IMR-90 (cell line): Measurements from ENCODE around the gene PPP6R3. TPM values are rescaled to one million over a fixed set of nuclear protein-coding genes. Genes with fewer than 3 reads are reported as not detected.

ENCODE experiments used
- ATAC-seq: fragments of 200-7000 bp; cut with Tn5 transposase; 2 replicates; pipeline ENCODE4 v1.9.1; 2020; ENCODE audit warnings: low read depth, mild to moderate bottlenecking, moderate library complexity
- BruUV-seq: library from RNA; stranded (reverse); fragments of 400-500 nt; replicated peaks from 2 replicates; lab custom pipeline; 2021; lab: Mats Ljungman, UMichigan
- CTCF ChIA-PET: fragments of 300-600 bp; formaldehyde crosslinking; extraction: SDS; loops from one replicate; lab custom pipeline; 2021; ENCODE audit warnings: antibody characterized with exemption; lab: Yijun Ruan, JAX
- POLR2A ChIA-PET: fragments of 300-600 bp; sonication (Branson Sonifier 250); formaldehyde crosslinking; loops from one replicate; lab custom pipeline; 2022; ENCODE audit warnings: antibody characterized with exemption; ENCODE audit not compliant: unreplicated experiment; lab: Charles Lee
- DNase-seq: peaks from one replicate; pipeline ENCODE4 v3.0.0; 2013
- H2AFZ ChIP-seq: replicated peaks from 2 replicates; pipeline ENCODE3; 2013; ENCODE audit warnings: low read length, mild to moderate bottlenecking; ENCODE audit not compliant: poor library complexity
- H2AK5ac ChIP-seq: 2 replicates; pipeline ENCODE4 v1.6.1; 2013; ENCODE audit warnings: low read depth, low read length, inconsistent platforms
- H2AK9ac ChIP-seq: replicated peaks from 2 replicates; pipeline ENCODE3; 2013; ENCODE audit warnings: mild to moderate bottlenecking, low read depth, low read length, moderate library complexity; ENCODE audit not compliant: poor library complexity
- H2BK120ac ChIP-seq: 2 replicates; pipeline ENCODE4 v1.6.1; 2013; ENCODE audit warnings: low read depth, low read length, inconsistent platforms
- H2BK15ac ChIP-seq: 3 replicates; pipeline ENCODE4 v1.6.1; 2013; ENCODE audit warnings: low read depth, low read length, inconsistent platforms
- H2BK20ac ChIP-seq: 2 replicates; pipeline ENCODE4 v1.6.1; 2013; ENCODE audit warnings: low read depth, mild to moderate bottlenecking, inconsistent platforms, low read length, moderate library complexity
- H2BK5ac ChIP-seq: 2 replicates; pipeline ENCODE4 v1.6.1; 2013; ENCODE audit warnings: mild to moderate bottlenecking, low read depth, low read length, inconsistent platforms; ENCODE audit not compliant: poor library complexity, severe bottlenecking
- H3K14ac ChIP-seq: replicated peaks from 2 replicates; pipeline ENCODE4 v1.6.1; 2013; ENCODE audit warnings: low read depth, low read length, inconsistent platforms
- H3K18ac ChIP-seq: 2 replicates; pipeline ENCODE4 v1.6.1; 2013; ENCODE audit warnings: low read depth, low read length, control low read depth
- H3K23ac ChIP-seq: 2 replicates; pipeline ENCODE4 v1.6.1; 2013; ENCODE audit warnings: low read depth, low read length, inconsistent platforms
- H3K27ac ChIP-seq: 2 replicates; pipeline ENCODE4 v1.5.1; 2013; ENCODE audit warnings: mild to moderate bottlenecking, control low read depth, low read length; ENCODE audit not compliant: insufficient read depth
- H3K27me3 ChIP-seq: 2 replicates; pipeline ENCODE4 v1.6.1; 2013; ENCODE audit warnings: low read length; ENCODE audit not compliant: control insufficient read depth, insufficient read depth
- H3K36me3 ChIP-seq: 2 replicates; pipeline ENCODE4 v1.6.1; 2013; ENCODE audit warnings: low read length, mixed read lengths; ENCODE audit not compliant: control insufficient read depth, insufficient read depth
- H3K4ac ChIP-seq: 2 replicates; pipeline ENCODE4 v1.6.1; 2013; ENCODE audit warnings: low read depth, low read length, inconsistent platforms
- H3K4me1 ChIP-seq: 2 replicates; pipeline ENCODE4 v1.6.1; 2013; ENCODE audit warnings: low read length, mixed read lengths; ENCODE audit not compliant: control insufficient read depth, insufficient read depth
- H3K4me2 ChIP-seq: 2 replicates; pipeline ENCODE4 v1.6.1; 2013; ENCODE audit warnings: low read depth, mild to moderate bottlenecking, control low read depth, low read length, moderate library complexity
- H3K4me3 ChIP-seq: 2 replicates; pipeline ENCODE4 v1.5.1; 2013; ENCODE audit warnings: low read depth, mild to moderate bottlenecking, control low read depth, low read length, moderate library complexity; ENCODE audit not compliant: insufficient read depth
- H3K56ac ChIP-seq: 2 replicates; pipeline ENCODE4 v1.6.1; 2013; ENCODE audit warnings: low read length, inconsistent platforms; ENCODE audit not compliant: insufficient read depth; ENCODE audit errors: extremely low read depth
- H3K79me1 ChIP-seq, 2 experiments: 2 replicates each; pipeline ENCODE4 v1.6.1; 2013; ENCODE audit warnings: low read length in 2 of 2, inconsistent platforms in 1 of 2, low read depth in 1 of 2
- H3K9ac ChIP-seq: 2 replicates; pipeline ENCODE4 v1.6.1; 2013; ENCODE audit warnings: low read depth, low read length, control low read depth
- H3K9me1 ChIP-seq: 2 replicates; pipeline ENCODE4 v1.6.1; 2013; ENCODE audit warnings: low read length, inconsistent platforms; ENCODE audit not compliant: insufficient read depth
- H3K9me3 ChIP-seq: 2 replicates; pipeline ENCODE4 v1.6.1; 2013; ENCODE audit warnings: low read length; ENCODE audit not compliant: control insufficient read depth, insufficient read depth
- H4K20me1 ChIP-seq: 2 replicates; pipeline ENCODE4 v1.6.1; 2013; ENCODE audit warnings: low read length, inconsistent platforms; ENCODE audit not compliant: insufficient read depth
- H4K5ac ChIP-seq: 2 replicates; pipeline ENCODE4 v1.6.1; 2013; ENCODE audit warnings: mild to moderate bottlenecking, low read depth, low read length, control low read depth
- H4K8ac ChIP-seq, 2 experiments: 2 replicates each; pipeline ENCODE4 v1.6.1; 2013; ENCODE audit warnings: low read depth in 2 of 2, low read length in 2 of 2, control low read depth in 1 of 2, inconsistent platforms in 1 of 2
- H4K91ac ChIP-seq: 2 replicates; pipeline ENCODE4 v1.6.1; 2013; ENCODE audit warnings: low read depth, low read length, inconsistent platforms; ENCODE audit not compliant: insufficient read depth
- BHLHE40 ChIP-seq: fragments of 150-350 bp; IDR thresholded peaks from 2 replicates; pipeline ENCODE4 v1.6.1; 2016; ENCODE audit warnings: mild to moderate bottlenecking, low read depth, low read length
- CEBPB ChIP-seq: IDR thresholded peaks from 2 replicates; pipeline ENCODE4 v1.6.1; 2012; ENCODE audit warnings: low read depth, low read length, improper control_type of control experiment
- CHD1 ChIP-seq: IDR thresholded peaks from 2 replicates; pipeline ENCODE4 v1.6.1; 2012; ENCODE audit warnings: low read depth, low read length, improper control_type of control experiment
- ELK1 ChIP-seq: fragments of 150-350 bp; IDR thresholded peaks from 2 replicates; pipeline ENCODE4 v1.6.1; 2016; ENCODE audit warnings: low read depth, mild to moderate bottlenecking, low read length, moderate library complexity, borderline replicate concordance
- FOS ChIP-seq: fragments of 150-350 bp; IDR thresholded peaks from 2 replicates; pipeline ENCODE4 v1.6.1; 2016; ENCODE audit warnings: low read depth, low read length
- MAFK ChIP-seq: IDR thresholded peaks from 2 replicates; pipeline ENCODE4 v1.6.1; 2012; ENCODE audit warnings: low read depth, low read length, improper control_type of control experiment
- MAZ ChIP-seq: IDR thresholded peaks from 2 replicates; pipeline ENCODE4 v1.6.1; 2012; ENCODE audit warnings: low read depth, mild to moderate bottlenecking, low read length, improper control_type of control experiment, moderate library complexity, borderline replicate concordance
- MXI1 ChIP-seq: IDR thresholded peaks from 2 replicates; pipeline ENCODE4 v1.6.1; 2012; ENCODE audit warnings: low read depth, mild to moderate bottlenecking, low read length, moderate library complexity, borderline replicate concordance
- NFE2L2 ChIP-seq: fragments of 150-350 bp; IDR thresholded peaks from 2 replicates; pipeline ENCODE4 v1.6.1; 2016; ENCODE audit warnings: low read depth, mild to moderate bottlenecking, low read length
- RCOR1 ChIP-seq: IDR thresholded peaks from 2 replicates; pipeline ENCODE4 v1.6.1; 2012; ENCODE audit warnings: mild to moderate bottlenecking, low read length, improper control_type of control experiment; ENCODE audit not compliant: insufficient replicate concordance
- SMC3 ChIP-seq: fragments of 150-350 bp; IDR thresholded peaks from 2 replicates; pipeline ENCODE4 v1.6.1; 2016; ENCODE audit warnings: low read depth, mild to moderate bottlenecking, antibody characterized with exemption, low read length, moderate library complexity
- USF2 ChIP-seq: fragments of 150-350 bp; IDR thresholded peaks from 2 replicates; pipeline ENCODE4 v1.6.1; 2017; ENCODE audit warnings: mild to moderate bottlenecking, antibody characterized with exemption, low read length, low read depth
- WGBS, 2 experiments: methylation state at CpG; one replicate each; pipeline versions ENCODE4 v1.1.5 to v1.1.7; 2013; ENCODE audit warnings: missing lambda C conversion rate in 2 of 2; ENCODE audit not compliant: insufficient read length in 1 of 2; ENCODE audit errors: extremely low coverage in 2 of 2; 5-methylcytosine and 5-hydroxymethylcytosine counted together
- dilution Hi-C: fragments of 300-500 bp; cut with HindIII; formaldehyde crosslinking; loops from one replicate; pipeline ENCODE4 v1.14.3; 2018; ENCODE audit warnings: low sequenced_read_pairs; ENCODE audit not compliant: unreplicated experiment
- in situ Hi-C: fragments of 300-500 bp; cut with MboI; formaldehyde crosslinking; loops from 3 replicates; pipeline ENCODE4 v1.14.3; 2019; ENCODE audit warnings: low sequenced_read_pairs, inconsistent platforms, mixed read lengths
- intact Hi-C: fragments of 100-400 bp; cut with micrococcal nuclease; formaldehyde crosslinking; loops from 2 replicates; pipeline ENCODE4 v1.10.0; 2022
- polyA plus RNA-seq, 3 experiments: library from polyadenylated mRNA; depleted of rRNA; stranded (reverse); fragments of >200 nt; gene quantifications; 2 replicates each; pipeline ENCODE4 v1.2.3, GENCODE V29; 2012; ENCODE audit warnings: low replicate concordance in 1 of 3
- total RNA-seq: library from RNA; depleted of rRNA; stranded (reverse); fragments of >200 nt; gene quantifications from 2 replicates; pipeline ENCODE4 v1.2.3, GENCODE V29; 2012

PPP6R3 gene
- total and polyA plus RNA-seq, 2 of the 4 experiments (the other 2 are of a cell fraction): 29.0 to 123 TPM

- H3K14ac ChIP-seq: no peak overlapping the region
- no peak overlapping the region for H3K4me2 ChIP-seq
- no peak overlapping the region for H4K8ac ChIP-seq
- no peaks in the 10 kb centered on the region for H3K9me1 ChIP-seq
- H3K23ac ChIP-seq: no peak overlapping the region
- ATAC-seq (no peak), DNase-seq (no peak)
- no peak overlapping the region for H2AK9ac ChIP-seq
- no peak overlapping the region for H2BK5ac ChIP-seq
- no peak overlapping the region for H2BK120ac ChIP-seq
- ChIA-PET POLR2A (no interaction called here), CTCF (no interaction called here)
- no peak overlapping the region for H3K56ac ChIP-seq
- H2AK5ac ChIP-seq: no peak overlapping the region
- no peak overlapping the region for H4K5ac ChIP-seq
- no peak overlapping the region for H3K4me3 ChIP-seq
- H2BK15ac ChIP-seq: no peak overlapping the region
- intact Hi-C loops (no loop called here), dilution Hi-C loops (no loop called here), in situ Hi-C loops (no loop called here)
- H4K20me1 ChIP-seq: no peaks in the 10 kb centered on the region
- no peaks in the 10 kb centered on the region for H3K4me1 ChIP-seq
- H2BK20ac ChIP-seq: no peak overlapping the region
- H3K79me1 ChIP-seq: no peaks in the 10 kb centered on the region
- H3K27ac ChIP-seq: no peak overlapping the region
- H3K36me3 ChIP-seq: no peaks in the 10 kb centered on the region
- H3K4ac ChIP-seq: no peak overlapping the region
- H3K9ac ChIP-seq: no peak overlapping the region
- H2AFZ ChIP-seq: no peak overlapping the region
- H3K18ac ChIP-seq: no peak overlapping the region
- no peak overlapping the region for H4K91ac ChIP-seq
- peaks cover 18% of the 10 kb centered on the region for H3K9me3 ChIP-seq
- no CpG with 5 or more reads among the region's 14 CpGs for WGBS, 2 experiments
- peaks cover 28% of the 10 kb centered on the region for H3K27me3 ChIP-seq
- BruUV-seq: no TSS peak
- no peak for TF ChIP-seq MAZ
- TF ChIP-seq BHLHE40: no peak
- no peak for TF ChIP-seq MAFK
- no peak for TF ChIP-seq USF2
- TF ChIP-seq NFE2L2: no peak
- TF ChIP-seq FOS: no peak
- TF ChIP-seq CEBPB: no peak
- TF ChIP-seq CHD1: no peak
- TF ChIP-seq SMC3: no peak
- no peak for TF ChIP-seq RCOR1
- TF ChIP-seq ELK1: no peak
- TF ChIP-seq MXI1: no peak
Measured at GRCh38 chr11:68650801-68651200, 190.2 kb downstream of the PPP6R3 start.
